ENCODE results near the gene IL9. TPM values are rescaled to one million over a fixed set of nuclear protein-coding genes. Genes with fewer than 3 reads are reported as not detected.

The IL9 gene
- total and polyA plus RNA-seq, 10 of the 15 experiments (the other 5 are each of a cell fraction or from before 2014, with no cell fraction given) = not detected

DNA sequence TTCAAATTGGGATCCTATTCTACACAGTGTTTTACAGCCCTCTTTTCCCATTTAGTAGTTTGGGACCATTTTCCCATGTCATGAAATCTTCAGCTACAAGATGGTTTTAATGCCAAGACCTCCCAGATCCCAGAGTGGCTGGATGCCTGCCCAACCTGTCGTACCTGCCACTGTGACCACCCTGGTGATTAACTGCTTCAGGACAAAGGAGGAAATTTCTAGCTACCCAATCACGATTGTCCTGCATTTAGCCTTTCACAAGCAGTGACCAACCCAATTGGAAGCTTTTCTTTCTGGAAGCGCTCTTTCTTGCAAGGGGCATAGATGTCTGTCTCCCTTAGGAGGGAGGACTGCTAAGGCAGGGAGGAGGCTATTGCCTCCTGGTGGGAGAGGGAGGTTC, 13.8 kb downstream of the IL9 start:
- Histone ChIP-seq H3K4me2 (ENCODE audit: control insufficient read depth, insufficient read depth) (no peak overlapping the region), H3K4me1 (ENCODE audit: control insufficient read depth, insufficient read depth, low read length) (no peaks in the 10 kb centered on the region), H2AFZ (ENCODE audit: control insufficient read depth, low read depth, low read length) (no peak overlapping the region), H3K9me3 (replicated peaks; ENCODE audit: control insufficient read depth, insufficient read depth, low read length) (no peaks in the 10 kb centered on the region), H3K79me2 (ENCODE audit: control insufficient read depth, insufficient read depth, low read length) (no peaks in the 10 kb centered on the region), H3K27me3 (replicated peaks in 1 of 2; ENCODE audit: control insufficient read depth in 2 of 2, insufficient read depth in 2 of 2, low read length in 1 of 2) (no peaks in the 10 kb centered on the region), H3K36me3 (ENCODE audit: control insufficient read depth in 2 of 2, insufficient read depth in 2 of 2, low read length in 1 of 2) (no peaks in the 10 kb centered on the region), H3K4me3 (no peak overlapping the region), H3K27ac (ENCODE audit: control insufficient read depth, insufficient read depth) (no peak overlapping the region), H3K9ac (ENCODE audit: control insufficient read depth, insufficient read depth, low read length) (no peak overlapping the region), H4K20me1 (ENCODE audit: control insufficient read depth, insufficient read depth) (no peaks in the 10 kb centered on the region)
- RAD21 ChIA-PET (ENCODE audit: unreplicated experiment) = no interaction called here
- ATAC-seq (no peak), FAIRE-seq (no peak), DNase-seq (ENCODE audit: low read depth, low spot score) (no peak)
- no TSS peak for BruUV-seq (replicated peaks)
- POLR2A ChIA-PET = no interaction called here
- CTCF ChIA-PET = interaction anchor here (0.7 to 1.1 kb wide), 3 partner anchors 11 to 331 kb away, joined by 3 read pairs; no protein-coding TSS in a partner anchor
- intact Hi-C loops (cut with micrococcal nuclease; ENCODE audit: unreplicated experiment) = no loop called here
- in situ Hi-C loops (cut with MboI) = no loop called here
- SMC1A ChIA-PET (ENCODE audit: uncharacterized antibody, unreplicated experiment) = interaction anchor here (1.1 to 1.2 kb wide), 3 partner anchors 9 to 332 kb away, joined by 3 read pairs; no protein-coding TSS in a partner anchor
- TF ChIP-seq, protein P1, sequence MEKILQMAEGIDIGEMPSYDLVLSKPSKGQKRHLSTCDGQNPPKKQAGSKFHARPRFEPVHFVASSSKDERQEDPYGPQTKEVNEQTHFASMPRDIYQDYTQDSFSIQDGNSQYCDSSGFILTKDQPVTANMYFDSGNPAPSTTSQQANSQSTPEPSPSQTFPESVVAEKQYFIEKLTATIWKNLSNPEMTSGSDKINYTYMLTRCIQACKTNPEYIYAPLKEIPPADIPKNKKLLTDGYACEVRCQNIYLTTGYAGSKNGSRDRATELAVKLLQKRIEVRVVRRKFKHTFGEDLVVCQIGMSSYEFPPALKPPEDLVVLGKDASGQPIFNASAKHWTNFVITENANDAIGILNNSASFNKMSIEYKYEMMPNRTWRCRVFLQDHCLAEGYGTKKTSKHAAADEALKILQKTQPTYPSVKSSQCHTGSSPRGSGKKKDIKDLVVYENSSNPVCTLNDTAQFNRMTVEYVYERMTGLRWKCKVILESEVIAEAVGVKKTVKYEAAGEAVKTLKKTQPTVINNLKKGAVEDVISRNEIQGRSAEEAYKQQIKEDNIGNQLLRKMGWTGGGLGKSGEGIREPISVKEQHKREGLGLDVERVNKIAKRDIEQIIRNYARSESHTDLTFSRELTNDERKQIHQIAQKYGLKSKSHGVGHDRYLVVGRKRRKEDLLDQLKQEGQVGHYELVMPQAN (conservative IDR thresholded peaks at IDR 0.05) = no peak
- TF ChIP-seq, protein P2, sequence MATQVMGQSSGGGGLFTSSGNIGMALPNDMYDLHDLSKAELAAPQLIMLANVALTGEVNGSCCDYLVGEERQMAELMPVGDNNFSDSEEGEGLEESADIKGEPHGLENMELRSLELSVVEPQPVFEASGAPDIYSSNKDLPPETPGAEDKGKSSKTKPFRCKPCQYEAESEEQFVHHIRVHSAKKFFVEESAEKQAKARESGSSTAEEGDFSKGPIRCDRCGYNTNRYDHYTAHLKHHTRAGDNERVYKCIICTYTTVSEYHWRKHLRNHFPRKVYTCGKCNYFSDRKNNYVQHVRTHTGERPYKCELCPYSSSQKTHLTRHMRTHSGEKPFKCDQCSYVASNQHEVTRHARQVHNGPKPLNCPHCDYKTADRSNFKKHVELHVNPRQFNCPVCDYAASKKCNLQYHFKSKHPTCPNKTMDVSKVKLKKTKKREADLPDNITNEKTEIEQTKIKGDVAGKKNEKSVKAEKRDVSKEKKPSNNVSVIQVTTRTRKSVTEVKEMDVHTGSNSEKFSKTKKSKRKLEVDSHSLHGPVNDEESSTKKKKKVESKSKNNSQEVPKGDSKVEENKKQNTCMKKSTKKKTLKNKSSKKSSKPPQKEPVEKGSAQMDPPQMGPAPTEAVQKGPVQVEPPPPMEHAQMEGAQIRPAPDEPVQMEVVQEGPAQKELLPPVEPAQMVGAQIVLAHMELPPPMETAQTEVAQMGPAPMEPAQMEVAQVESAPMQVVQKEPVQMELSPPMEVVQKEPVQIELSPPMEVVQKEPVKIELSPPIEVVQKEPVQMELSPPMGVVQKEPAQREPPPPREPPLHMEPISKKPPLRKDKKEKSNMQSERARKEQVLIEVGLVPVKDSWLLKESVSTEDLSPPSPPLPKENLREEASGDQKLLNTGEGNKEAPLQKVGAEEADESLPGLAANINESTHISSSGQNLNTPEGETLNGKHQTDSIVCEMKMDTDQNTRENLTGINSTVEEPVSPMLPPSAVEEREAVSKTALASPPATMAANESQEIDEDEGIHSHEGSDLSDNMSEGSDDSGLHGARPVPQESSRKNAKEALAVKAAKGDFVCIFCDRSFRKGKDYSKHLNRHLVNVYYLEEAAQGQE (IDR thresholded peaks at IDR 0.05; ENCODE audit: low read depth, low read length) = no peak
- TF ChIP-seq, protein P3, sequence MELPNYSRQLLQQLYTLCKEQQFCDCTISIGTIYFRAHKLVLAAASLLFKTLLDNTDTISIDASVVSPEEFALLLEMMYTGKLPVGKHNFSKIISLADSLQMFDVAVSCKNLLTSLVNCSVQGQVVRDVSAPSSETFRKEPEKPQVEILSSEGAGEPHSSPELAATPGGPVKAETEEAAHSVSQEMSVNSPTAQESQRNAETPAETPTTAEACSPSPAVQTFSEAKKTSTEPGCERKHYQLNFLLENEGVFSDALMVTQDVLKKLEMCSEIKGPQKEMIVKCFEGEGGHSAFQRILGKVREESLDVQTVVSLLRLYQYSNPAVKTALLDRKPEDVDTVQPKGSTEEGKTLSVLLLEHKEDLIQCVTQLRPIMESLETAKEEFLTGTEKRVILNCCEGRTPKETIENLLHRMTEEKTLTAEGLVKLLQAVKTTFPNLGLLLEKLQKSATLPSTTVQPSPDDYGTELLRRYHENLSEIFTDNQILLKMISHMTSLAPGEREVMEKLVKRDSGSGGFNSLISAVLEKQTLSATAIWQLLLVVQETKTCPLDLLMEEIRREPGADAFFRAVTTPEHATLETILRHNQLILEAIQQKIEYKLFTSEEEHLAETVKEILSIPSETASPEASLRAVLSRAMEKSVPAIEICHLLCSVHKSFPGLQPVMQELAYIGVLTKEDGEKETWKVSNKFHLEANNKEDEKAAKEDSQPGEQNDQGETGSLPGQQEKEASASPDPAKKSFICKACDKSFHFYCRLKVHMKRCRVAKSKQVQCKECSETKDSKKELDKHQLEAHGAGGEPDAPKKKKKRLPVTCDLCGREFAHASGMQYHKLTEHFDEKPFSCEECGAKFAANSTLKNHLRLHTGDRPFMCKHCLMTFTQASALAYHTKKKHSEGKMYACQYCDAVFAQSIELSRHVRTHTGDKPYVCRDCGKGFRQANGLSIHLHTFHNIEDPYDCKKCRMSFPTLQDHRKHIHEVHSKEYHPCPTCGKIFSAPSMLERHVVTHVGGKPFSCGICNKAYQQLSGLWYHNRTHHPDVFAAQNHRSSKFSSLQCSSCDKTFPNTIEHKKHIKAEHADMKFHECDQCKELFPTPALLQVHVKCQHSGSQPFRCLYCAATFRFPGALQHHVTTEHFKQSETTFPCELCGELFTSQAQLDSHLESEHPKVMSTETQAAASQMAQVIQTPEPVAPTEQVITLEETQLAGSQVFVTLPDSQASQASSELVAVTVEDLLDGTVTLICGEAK (IDR thresholded peaks at IDR 0.05; ENCODE audit: borderline replicate concordance) = no peak
- 2% methylated on average over 3 of the region's 3 CpGs for WGBS (ENCODE audit: insufficient coverage, insufficient replicate concordance, low lambda C conversion rate, missing lambda C conversion rate)
